Lower leg skin (tissue), 3 donors: ENCODE data around the gene MIER3.

Source experiments
- CTCF ChIP-seq, 3 donors: fragments of 450-650 bp; IDR thresholded peaks; one replicate each; pipeline ENCODE4 v1.5.1; 2016; ENCODE audit warnings: antibody characterized with exemption in 3 of 3, mild to moderate bottlenecking in 3 of 3, moderate library complexity in 2 of 3
- POLR2A ChIP-seq, 2 donors: fragments of 450-650 bp; IDR thresholded peaks; one replicate each; pipeline ENCODE4 v1.6.1; 2016 to 2017; ENCODE audit warnings: antibody characterized with exemption in 2 of 2, mild to moderate bottlenecking in 1 of 2, moderate library complexity in 1 of 2

GRCh38 chr5:56981548-56982315 lies 29.8 kb upstream of the MIER3 start:
- no peak for TF ChIP-seq CTCF (IDR thresholded peaks at IDR 0.05)
- TF ChIP-seq POLR2A (IDR thresholded peaks at IDR 0.05), result no peak
